IPS DF 4.7 (cell line): ENCODE results near the gene RAP2B.
"Not testable (repeated sequence)": the region's sequence is repeated elsewhere in the genome, so short reads cannot be mapped to it uniquely, and the experiment has no call there.

ENCODE experiments used
- DNase-seq: peaks from one replicate; pipeline ENCODE4 v3.0.0-alpha.2; 2013; ENCODE audit warnings: low spot score; ENCODE audit errors: extremely low read depth

The RAP2B gene

GRCh38 chr3:153193786-153194476 is 31.9 kb downstream of the RAP2B start:
- DNase-seq: not testable (repeated sequence)

- no peak for DNase-seq
Observed at GRCh38 chr3:153195349-153195879, 33.4 kb downstream of the RAP2B start.

- DNase-seq: peak; percentile 72
Observed at GRCh38 chr3:153209596-153209995, 47.6 kb downstream of the RAP2B start.

GRCh38 chr3:153210146-153210545 is 48.1 kb downstream of the RAP2B start:
- no peak for DNase-seq

GRCh38 chr3:153210660-153211059 is 48.6 kb downstream of the RAP2B start:
- no peak for DNase-seq

GRCh38 chr3:153215497-153215896 is 53.5 kb downstream of the RAP2B start:
- DNase-seq: no peak

GRCh38 chr3:153215966-153216365 is 53.9 kb downstream of the RAP2B start:
- DNase-seq: no peak

GRCh38 chr3:153216928-153217327 is 54.9 kb downstream of the RAP2B start:
- DNase-seq: no peak

- DNase-seq: no peak
Observed at GRCh38 chr3:153219146-153219545, 57.1 kb downstream of the RAP2B start.
